CD4-positive, alpha-beta T cell treated with Interleukin-15 for 4 hours (primary cell): ENCODE data around the gene TECPR2.

Experiments
- DNase-seq: peaks from one replicate; pipeline ENCODE4 v3.0.0-alpha.2; 2020; ENCODE audit warnings: low spot score

Gene TECPR2

DNA sequence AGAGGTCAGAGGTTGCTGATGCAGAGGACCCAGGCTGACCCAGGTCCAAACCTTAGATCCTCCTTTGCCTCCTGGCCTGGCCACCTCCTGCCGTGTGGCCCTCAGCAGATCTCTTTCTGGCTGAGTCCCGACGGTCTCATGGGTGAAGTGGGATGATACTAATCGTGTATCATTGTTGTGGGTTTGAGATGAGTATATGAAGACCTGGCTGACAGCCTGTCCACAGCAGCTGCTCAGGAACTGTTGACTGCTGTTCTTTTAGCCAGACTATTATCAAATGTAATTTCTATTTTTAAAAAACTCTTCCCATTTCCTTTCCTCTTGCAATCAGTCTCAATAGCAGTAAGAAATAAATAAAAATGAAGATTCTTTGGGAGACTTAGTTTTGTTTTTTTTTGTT, 101.3 kb downstream of the TECPR2 start:
- DNase-seq, result no peak

- no peak for DNase-seq
Measured at GRCh38 chr14:102464846-102465341, 102.2 kb downstream of the TECPR2 start.

- DNase-seq, result no peak
Measured at GRCh38 chr14:102469261-102469660, 106.5 kb downstream of the TECPR2 start.

- DNase-seq, result no peak
Measured at GRCh38 chr14:102471921-102472790, 109.4 kb downstream of the TECPR2 start.

DNA sequence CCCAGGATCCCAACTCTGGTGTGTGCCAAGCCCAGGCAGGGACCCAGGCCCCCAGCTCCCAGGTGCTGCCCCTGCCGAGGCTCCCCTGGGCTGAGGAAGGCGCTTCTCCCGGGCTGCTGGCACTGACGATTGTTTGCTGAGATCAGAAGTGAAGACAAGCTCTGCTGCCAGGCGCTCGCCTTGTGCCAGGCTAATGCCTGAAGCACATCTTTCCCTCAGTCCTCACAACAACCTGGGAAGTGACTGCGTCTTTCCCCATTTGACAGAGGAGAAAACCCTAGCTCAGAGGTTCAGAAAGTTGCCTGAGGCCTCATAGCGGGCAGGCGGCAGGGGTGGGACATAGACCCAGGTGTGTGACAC, 110.0 kb downstream of the TECPR2 start:
- DNase-seq, result no peak

DNA sequence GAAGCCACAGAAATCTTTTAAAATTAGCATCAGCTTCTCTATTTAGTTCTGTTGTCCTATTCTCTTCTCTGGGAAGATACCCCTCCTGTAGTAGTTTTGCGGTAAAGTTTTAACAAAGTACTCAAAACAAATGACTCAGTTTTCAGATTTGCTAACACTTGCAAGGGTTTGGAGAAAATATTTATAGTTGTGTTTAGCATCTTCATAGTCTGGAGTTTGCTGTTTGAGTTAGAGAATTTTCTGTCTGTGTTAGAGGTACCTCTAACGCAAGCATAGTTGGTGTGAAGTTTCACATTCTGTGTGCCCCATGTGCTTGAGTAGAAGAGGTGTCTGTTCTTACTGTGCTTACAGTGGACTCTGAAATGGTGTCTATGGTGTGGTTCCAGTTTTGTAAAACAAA, 110.8 kb downstream of the TECPR2 start:
- no peak for DNase-seq

GRCh38 chr14:102474934-102475333, 112.2 kb downstream of the TECPR2 start:
- DNase-seq, result no peak

- DNase-seq, result no peak
Measured at GRCh38 chr14:102479107-102479506, 116.4 kb downstream of the TECPR2 start.

GRCh38 chr14:102479777-102480176, 117.0 kb downstream of the TECPR2 start:
- DNase-seq, result no peak

DNA sequence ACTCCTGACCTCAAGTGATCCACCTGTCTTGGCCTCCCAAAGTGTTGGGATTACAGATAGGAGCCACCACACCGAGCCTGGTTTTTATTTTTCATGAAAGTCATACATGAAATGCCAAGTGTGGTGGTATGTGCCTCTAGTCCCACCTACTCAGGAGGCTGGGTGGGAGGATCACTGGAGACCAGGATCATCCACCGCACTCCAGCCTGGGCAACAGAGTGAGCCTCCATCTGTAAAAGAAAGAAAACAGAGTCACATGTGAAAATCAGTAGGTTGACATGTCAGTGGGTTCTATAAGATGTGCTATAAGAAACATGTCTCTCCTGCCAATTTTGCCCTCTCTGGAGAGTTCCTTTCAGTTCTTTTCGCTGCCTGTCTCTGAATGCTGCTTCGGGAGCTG, 118.6 kb downstream of the TECPR2 start:
- DNase-seq, result no peak

DNA sequence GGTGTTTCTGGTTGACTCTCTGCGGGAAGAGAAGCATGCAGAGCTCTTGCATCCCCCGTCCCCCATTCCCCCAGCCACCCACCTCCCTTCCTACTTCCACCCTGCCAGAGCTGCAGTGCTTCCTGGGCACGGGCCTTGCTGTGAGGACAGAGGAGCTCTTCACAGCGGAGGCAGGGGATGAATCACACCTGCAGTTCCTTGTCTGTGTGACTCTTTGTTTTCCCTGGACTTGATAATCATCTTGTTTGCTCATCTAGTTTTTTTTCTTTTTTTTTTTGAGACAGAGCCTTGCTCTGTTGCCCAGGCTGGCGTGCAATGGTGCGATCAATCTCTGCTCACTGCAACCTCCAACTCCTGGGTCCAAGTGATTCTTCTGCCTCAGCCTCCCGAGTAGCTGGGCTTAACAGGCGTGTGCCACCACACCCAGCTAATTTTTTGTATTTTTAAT, 119.1 kb downstream of the TECPR2 start:
- DNase-seq, result no peak

DNA sequence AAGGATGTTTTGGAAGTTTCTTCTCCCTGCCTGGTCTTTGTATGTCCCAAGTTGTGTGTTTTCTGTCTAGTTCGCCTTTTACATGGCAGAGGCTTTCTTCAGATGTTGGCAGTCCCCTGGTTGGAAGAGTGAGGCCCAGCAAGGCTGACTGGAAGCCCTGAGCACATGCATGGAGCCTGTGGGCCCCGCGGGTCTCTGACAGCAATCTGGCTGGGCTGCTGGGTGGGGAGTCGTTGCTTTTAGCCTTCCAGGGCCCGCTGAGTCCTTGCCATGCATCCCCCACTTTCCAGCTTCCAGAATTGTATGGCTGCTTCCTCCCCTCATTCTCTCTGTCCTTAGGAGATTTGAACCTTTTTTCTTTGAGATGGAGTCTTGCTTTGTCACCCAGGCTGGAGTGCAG, 121.6 kb downstream of the TECPR2 start:
- DNase-seq, result no peak

- no peak for DNase-seq
Measured at GRCh38 chr14:102485693-102486512, 123.2 kb downstream of the TECPR2 start.

DNA sequence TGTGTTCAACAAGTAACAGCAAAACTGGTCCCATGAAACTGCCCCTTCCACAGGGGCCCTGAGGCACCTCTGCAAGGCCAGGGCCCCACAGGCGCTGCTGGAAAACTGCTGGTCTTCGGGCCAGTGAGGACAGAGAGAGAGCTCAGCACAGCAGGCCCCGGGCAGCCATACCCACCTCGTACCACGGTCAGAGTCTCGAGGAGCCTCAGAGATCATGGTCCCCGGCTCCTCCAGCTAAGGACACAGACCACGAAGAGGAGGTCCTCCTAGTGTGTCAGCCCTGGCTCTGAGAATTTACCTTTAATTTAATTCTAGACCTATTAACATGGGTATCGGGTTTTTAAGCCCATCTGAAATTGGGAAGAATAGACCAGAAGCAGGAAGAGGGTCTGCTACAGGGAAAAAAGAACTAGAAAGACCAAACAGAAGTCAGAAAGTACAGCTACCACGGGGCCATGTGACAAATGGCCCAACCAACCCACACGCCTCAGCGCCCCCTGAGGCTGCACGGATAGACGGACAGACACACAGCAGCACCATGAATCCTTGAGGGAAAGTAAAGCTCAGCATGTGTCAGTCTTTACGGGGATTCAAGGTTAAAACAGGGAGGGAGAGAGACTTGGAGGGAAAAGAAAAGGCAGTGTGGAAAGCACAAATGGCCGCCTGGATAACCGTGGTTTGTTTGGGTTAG, 123.9 kb downstream of the TECPR2 start:
- no peak for DNase-seq

GRCh38 chr14:102487204-102487577, 124.5 kb downstream of the TECPR2 start:
- DNase-seq, result no peak

DNA sequence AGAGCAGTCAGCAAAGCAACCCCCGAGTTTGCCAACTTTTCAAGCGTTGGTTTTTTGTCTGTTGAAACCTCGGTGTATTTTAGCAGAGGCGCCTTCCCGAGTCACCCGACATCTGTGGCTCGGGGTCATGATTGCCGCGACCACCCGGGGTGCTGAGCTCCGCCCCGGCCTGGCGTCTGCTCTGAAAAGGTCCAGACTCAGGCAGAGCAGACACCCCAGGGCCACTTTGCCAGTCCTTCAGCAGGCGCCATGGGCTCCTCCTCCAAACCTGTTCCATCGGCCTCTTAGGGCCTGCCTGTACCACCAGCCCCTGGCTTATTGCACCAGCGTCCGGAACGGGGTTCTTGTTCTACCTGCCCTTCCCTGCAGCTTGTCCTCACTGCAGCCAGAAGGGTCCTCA, 127.7 kb downstream of the TECPR2 start:
- no peak for DNase-seq

GRCh38 chr14:102491366-102491765, 128.6 kb downstream of the TECPR2 start:
- no peak for DNase-seq

DNA sequence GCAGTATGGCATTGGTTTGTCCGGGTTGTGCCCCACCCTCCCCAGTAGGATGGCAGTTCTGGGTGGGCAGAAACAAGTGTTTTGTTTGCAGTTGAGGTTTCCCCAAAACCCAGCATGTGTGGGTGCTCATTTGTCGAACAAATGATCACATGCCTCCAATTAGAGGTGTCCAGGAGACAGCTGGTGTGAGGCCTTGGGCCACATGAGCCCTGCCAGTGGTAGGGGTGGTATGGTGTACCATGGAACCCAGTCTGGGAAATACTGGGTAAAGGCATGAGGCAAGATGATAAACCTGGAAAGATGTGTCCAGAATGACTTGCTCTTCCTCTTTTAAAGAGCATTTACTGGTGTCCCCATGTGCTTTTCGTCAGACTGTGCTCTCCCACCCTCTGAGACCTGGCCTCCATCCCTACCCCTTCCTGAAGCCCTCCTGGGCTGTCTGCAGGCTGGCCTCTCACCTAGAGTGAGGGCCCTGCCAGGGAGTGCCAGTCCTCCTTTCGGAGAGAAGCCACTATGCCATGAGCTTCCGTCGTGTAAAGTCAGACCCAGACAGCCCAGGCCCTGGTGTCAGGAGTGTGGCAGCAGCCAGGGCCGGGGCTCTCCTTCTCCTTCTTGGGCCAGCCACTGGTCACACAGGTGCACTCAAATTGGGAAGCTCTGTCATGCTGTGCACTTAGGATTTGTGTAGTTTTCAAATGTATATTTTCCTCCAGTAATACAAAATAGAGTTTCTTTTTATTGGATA, 129.2 kb downstream of the TECPR2 start:
- DNase-seq, result no peak

GRCh38 chr14:102492531-102492910, 129.8 kb downstream of the TECPR2 start:
- no peak for DNase-seq

DNA sequence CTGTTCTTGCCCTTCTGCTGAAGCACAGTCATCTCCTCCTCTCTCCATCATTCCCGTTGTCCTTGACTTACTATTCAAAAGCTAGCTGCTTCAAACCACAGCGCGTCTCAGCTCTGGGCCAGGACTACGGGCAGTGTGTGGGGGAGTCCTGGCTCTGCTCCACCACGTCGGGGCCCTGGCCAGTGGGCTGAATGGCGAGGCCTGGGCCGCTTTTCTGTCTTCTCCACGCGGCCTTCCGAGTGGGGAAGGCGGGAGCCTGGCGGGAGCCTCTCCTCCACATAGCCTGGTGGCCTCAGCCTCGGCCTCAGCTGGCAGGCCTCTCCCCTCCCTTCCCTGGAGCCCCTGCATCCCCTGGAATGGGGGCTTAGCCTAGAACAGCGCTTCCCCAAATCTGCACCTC, 130.4 kb downstream of the TECPR2 start:
- no peak for DNase-seq

DNA sequence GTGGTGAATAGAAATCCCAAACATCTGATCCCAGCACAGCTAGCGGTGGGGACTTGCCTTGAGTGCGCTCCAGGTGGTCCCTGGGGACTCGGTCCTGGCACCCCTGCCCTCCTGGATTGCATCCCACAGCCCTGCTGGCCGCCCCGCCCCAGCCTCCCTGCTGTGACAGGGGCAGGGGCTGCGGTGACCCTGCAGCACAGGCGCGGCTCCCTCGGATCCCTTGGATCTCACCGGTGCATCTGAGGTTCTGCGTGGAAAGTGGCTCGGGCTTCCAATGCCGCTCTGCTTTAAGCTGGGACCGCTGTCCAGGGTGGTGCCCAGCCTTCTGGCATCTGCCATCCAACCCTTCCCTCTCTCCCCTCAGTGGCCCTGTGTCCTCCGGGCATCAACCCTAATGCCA, 130.8 kb downstream of the TECPR2 start:
- no peak for DNase-seq
